Esophagus muscularis mucosa (tissue), 4 donors: ENCODE results near the gene XRCC4. TPM values are rescaled to one million over a fixed set of nuclear protein-coding genes. Genes with fewer than 3 reads are reported as not detected.

Source experiments
- DNase-seq: peaks from one replicate; pipeline ENCODE4 v3.0.0-alpha.2; 2017; ENCODE audit errors: extremely low spot score
- H3K27ac ChIP-seq, 4 donors: fragments of 200-600 bp; sonication (generic); replicated peaks in 1 of 4; 1 replicate in 3 of 4; 2 replicates in 1 of 4; pipeline ENCODE4 v1.5.1; 2016 to 2019; ENCODE audit warnings: mild to moderate bottlenecking in 1 of 4
- H3K27me3 ChIP-seq, 4 donors: fragments of 200-600 bp; sonication (generic); one replicate each; pipeline versions ENCODE4 v1.5.1 to v1.6.0; 2016 to 2019
- H3K36me3 ChIP-seq, 4 donors: fragments of 200-600 bp; sonication (generic); one replicate each; pipeline ENCODE4 v1.5.1; 2016 to 2019
- H3K4me1 ChIP-seq, 4 donors: fragments of 200-600 bp; sonication (generic); one replicate each; pipeline ENCODE4 v1.5.1; 2016 to 2019
- H3K4me3 ChIP-seq, 4 donors: fragments of 200-600 bp; sonication (generic); 1 replicate in 2 of 4; 2 replicates in 2 of 4; pipeline ENCODE4 v1.5.1; 2016 to 2019; ENCODE audit warnings: mild to moderate bottlenecking in 4 of 4, moderate library complexity in 1 of 4
- H3K9me3 ChIP-seq, 4 donors: fragments of 200-600 bp; sonication (generic); 1 replicate in 3 of 4; 2 replicates in 1 of 4; pipeline ENCODE4 v1.5.1; 2016 to 2019
- EP300 ChIP-seq: sonication (generic); formaldehyde crosslinking; IDR thresholded peaks from one replicate; pipeline ENCODE4 v1.6.1; 2017; ENCODE audit warnings: antibody characterized with exemption
- POLR2A ChIP-seq: fragments of 450-650 bp; IDR thresholded peaks from one replicate; pipeline ENCODE4 v1.6.1; 2017; ENCODE audit warnings: antibody characterized with exemption, moderate library complexity, mild to moderate bottlenecking, low read depth
- POLR2AphosphoS5 ChIP-seq, 2 donors: sonication (generic); formaldehyde crosslinking; IDR thresholded peaks; one replicate each; pipeline ENCODE4 v1.6.1; 2017; ENCODE audit warnings: antibody characterized with exemption in 2 of 2
- WGBS: methylation state at CpG from one replicate; pipeline ENCODE4 v1.1.5; 2018; 5-methylcytosine and 5-hydroxymethylcytosine counted together
- intact Hi-C: fragments of 100-400 bp; cut with DNase I; formaldehyde crosslinking; loops from one replicate; pipeline ENCODE4 v1.15.1; 2023
- total RNA-seq, 4 donors: library from RNA; depleted of rRNA; stranded (reverse); fragments of >200 nt; gene quantifications; one replicate each; pipeline versions ENCODE4 v1.1.0 to v1.2.1, GENCODE V29; 2016
- TF ChIP-seq, protein P1 (sequence below), 3 experiments: fragments of 200-600 bp in 2 of 3; fragments of 450-650 bp in 1 of 3; sonication (generic) in 2 of 3; IDR thresholded peaks; one replicate each; pipeline ENCODE4 v1.5.1; 2017 to 2019; ENCODE audit warnings: antibody characterized with exemption in 3 of 3, mild to moderate bottlenecking in 2 of 3, moderate library complexity in 1 of 3

XRCC4 gene
- total RNA-seq, 4 donors from 2014 or later, result 4.5 to 7.1 (median 5.3) TPM

DNA sequence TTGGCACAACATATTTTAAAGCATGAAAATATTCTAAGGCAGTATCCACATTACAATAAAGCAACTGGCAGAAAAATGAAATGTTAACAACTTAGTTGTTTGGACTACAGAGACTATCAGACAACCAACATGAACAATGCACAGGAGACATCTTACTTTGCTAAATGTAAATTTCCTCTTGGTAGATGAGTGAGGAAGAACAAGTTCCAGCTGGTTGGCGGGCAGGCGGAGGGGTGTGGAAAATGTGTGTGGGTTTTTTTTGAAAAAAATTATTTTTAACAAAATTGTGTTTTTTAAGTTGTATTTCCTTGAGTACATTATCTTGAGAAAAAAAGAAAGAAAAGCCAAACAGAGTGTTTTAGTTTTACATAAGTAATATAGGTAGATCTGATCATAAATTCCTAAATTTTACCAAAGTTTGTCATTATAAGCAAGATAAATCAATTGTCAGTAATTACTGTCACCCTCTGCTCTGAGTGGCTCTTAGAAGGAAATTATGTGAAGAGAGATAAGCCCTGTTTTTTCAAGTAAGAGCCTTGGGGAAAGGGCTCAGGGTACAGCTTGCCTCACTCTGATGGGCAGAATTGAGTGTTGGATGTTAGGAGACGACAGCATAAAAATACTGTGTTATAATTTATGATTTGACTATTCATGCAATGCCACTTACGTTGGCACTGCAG lies 42.7 kb upstream of the XRCC4 start:
- intact Hi-C loops, result no loop called here
- H3K36me3 ChIP-seq, result no peaks in the 10 kb centered on the region
- H3K27ac ChIP-seq, result no peak overlapping the region
- no peak overlapping the region for H3K4me3 ChIP-seq
- H3K9me3 ChIP-seq, result no peaks in the 10 kb centered on the region
- 92% methylated on average over 4 of the region's 4 CpGs for WGBS
- TF ChIP-seq POLR2AphosphoS5 (IDR thresholded peaks at IDR 0.05) (no peak), EP300 (no peak), POLR2A (no peak)
- TF ChIP-seq, protein P1, sequence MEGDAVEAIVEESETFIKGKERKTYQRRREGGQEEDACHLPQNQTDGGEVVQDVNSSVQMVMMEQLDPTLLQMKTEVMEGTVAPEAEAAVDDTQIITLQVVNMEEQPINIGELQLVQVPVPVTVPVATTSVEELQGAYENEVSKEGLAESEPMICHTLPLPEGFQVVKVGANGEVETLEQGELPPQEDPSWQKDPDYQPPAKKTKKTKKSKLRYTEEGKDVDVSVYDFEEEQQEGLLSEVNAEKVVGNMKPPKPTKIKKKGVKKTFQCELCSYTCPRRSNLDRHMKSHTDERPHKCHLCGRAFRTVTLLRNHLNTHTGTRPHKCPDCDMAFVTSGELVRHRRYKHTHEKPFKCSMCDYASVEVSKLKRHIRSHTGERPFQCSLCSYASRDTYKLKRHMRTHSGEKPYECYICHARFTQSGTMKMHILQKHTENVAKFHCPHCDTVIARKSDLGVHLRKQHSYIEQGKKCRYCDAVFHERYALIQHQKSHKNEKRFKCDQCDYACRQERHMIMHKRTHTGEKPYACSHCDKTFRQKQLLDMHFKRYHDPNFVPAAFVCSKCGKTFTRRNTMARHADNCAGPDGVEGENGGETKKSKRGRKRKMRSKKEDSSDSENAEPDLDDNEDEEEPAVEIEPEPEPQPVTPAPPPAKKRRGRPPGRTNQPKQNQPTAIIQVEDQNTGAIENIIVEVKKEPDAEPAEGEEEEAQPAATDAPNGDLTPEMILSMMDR (IDR thresholded peaks at IDR 0.05), result no peak
- no peaks in the 10 kb centered on the region for H3K27me3 ChIP-seq
- DNase-seq, result no peak
- H3K4me1 ChIP-seq, result peaks cover 0 to 8% (median 4%) of the 10 kb centered on the region in 4 donors

DNA sequence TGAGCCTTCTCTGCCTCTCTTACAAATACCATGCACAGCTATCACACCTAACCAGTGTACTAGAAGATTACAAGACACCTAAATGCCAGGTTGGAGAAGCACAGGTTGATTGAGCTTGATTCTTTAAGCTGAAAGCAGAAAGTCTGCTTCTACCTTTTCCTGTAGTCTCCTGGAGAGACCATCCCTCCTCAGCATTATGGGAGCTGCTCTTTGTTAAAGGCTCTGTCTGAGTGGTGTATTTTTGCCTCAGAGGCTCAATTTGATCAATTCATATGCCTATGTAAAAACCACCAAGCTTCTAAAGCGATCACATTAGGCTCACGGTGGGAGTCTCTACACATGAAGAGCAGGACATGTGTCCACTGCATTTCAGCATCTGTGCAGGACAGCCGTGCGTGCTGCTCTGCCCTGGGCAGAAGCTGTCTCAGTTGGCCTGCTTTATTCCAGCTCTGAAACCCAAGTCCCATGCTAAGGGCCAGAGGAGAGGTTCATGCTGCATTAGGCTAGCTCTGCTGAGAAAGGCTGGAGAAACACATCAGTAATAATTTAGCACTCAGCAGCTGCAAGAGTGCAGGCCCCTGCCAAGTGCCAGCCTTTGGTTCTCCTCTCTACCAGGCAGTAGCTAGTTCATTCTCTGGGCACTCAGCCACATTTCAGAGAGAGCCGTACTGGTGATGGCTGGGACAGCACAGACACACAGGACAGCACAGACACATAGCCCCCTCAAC lies 41.8 kb upstream of the XRCC4 start:
- Histone ChIP-seq H3K27ac (no peak overlapping the region), H3K27me3 (no peaks in the 10 kb centered on the region), H3K9me3 (no peaks in the 10 kb centered on the region), H3K4me1 (peaks cover 0 to 8% (median 4%) of the 10 kb centered on the region in 4 donors), H3K4me3 (no peak overlapping the region), H3K36me3 (no peaks in the 10 kb centered on the region)
- DNase-seq, result no peak
- intact Hi-C loops, result no loop called here
- 63% methylated on average over 4 of the region's 5 CpGs for WGBS
- TF ChIP-seq, protein P1 (IDR thresholded peaks at IDR 0.05), result no peak
- no peak for TF ChIP-seq POLR2A
- TF ChIP-seq EP300, result no peak
- TF ChIP-seq POLR2AphosphoS5 (IDR thresholded peaks at IDR 0.05), result no peak

GRCh38 chr5:83036991-83037575 lies 40.3 kb upstream of the XRCC4 start:
- 73% methylated on average over 4 of the region's 4 CpGs for WGBS
- intact Hi-C loops, result no loop called here
- no peak overlapping the region for H3K4me3 ChIP-seq
- TF ChIP-seq EP300 (no peak), POLR2AphosphoS5 (IDR thresholded peaks at IDR 0.05) (no peak), POLR2A (no peak)
- TF ChIP-seq, protein P1 (IDR thresholded peaks at IDR 0.05), result no peak
- no peaks in the 10 kb centered on the region for H3K9me3 ChIP-seq
- no peaks in the 10 kb centered on the region for H3K27me3 ChIP-seq
- H3K27ac ChIP-seq, result no peak overlapping the region
- H3K4me1 ChIP-seq, result peaks cover 0 to 8% (median 4%) of the 10 kb centered on the region in 4 donors
- H3K36me3 ChIP-seq, result no peaks in the 10 kb centered on the region
- DNase-seq, result no peak

DNA sequence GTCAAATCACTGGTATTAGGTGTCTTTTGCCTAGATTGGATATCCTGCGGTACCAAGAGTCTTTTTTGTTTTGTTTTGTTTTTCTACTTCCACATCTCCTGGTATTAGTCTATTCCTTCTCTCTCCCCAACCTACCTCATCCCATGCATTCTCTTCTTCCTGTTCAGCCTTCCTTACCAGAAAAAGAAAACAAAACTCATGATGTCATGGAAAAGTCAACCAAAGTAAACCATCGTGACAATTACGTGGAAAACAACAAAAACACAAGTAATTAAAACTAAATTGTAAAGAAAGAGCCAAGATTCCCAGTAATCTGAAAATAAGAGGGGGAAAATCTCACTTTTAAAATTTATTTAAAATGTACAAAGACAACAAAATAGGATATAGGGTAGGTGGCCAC lies 38.4 kb upstream of the XRCC4 start:
- DNase-seq, result no peak
- H3K36me3 ChIP-seq, result no peaks in the 10 kb centered on the region
- no peaks in the 10 kb centered on the region for H3K27me3 ChIP-seq
- WGBS, result 93% methylated on average over 3 of the region's 3 CpGs
- intact Hi-C loops, result no loop called here
- no peak overlapping the region for H3K27ac ChIP-seq
- H3K4me3 ChIP-seq, result no peak overlapping the region
- TF ChIP-seq POLR2A (no peak), EP300 (no peak), POLR2AphosphoS5 (IDR thresholded peaks at IDR 0.05) (no peak)
- TF ChIP-seq, protein P1 (IDR thresholded peaks at IDR 0.05), result no peak
- H3K4me1 ChIP-seq, result peaks cover 0 to 8% (median 4%) of the 10 kb centered on the region in 4 donors
- no peaks in the 10 kb centered on the region for H3K9me3 ChIP-seq
